GM19463 (cell line): ENCODE data around the gene CSNK1G1.
"Not testable (repeated sequence)": the region's sequence is repeated elsewhere in the genome, so short reads cannot be mapped to it uniquely, and the experiment has no call there.

Source experiments
- ATAC-seq: cut with Tn5 transposase; IDR thresholded peaks from one replicate; pipeline ENCODE4 v1.9.1; 2021; ENCODE audit warnings: mild to moderate bottlenecking, moderate library complexity; ENCODE audit not compliant: unreplicated experiment

CSNK1G1 gene

DNA sequence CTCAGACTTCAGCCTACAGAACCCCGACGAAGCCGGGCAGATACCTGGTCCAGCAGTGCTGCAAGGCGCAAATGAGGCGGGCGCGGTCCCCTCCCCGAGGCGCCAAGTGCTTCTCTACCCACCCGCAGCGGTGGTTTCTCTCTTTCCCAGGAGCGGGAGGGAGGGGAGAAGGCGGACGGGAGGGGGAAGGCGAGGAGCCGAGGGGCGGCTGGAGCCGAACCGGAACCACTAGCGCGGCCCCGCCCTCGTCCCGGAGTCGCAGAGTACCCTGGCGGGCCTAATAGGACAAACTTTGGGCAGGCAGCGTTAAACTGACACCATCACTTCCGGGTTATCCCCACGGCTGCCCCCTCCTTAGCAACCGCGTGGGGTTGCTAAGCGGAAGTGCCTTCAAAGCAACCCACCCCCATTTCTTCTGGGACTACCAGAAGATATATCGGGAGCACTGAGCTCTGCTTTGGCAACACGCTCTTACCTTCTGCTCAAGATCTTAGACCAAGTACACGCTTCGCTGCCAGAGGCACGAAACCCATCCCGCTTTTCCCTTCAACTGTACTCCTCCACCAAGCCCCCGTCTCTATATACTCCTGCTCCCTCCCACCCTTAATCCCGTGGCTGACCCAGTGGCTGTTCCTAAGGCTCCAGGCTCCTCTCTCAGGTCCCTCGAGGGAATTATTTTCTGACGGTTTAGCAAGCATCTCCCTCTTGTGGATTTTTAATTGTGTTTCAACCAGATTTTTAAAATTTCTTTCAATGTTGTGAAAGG, at the start of gene CSNK1G1:
TSS of gene CSNK1G1 (minus strand) at position 230 of the 766 bp plus-strand sequence. CDS start 55,674 bp downstream, outside the sequence.
- ATAC-seq, result peak; percentile 98

- no peak for ATAC-seq
These were observed 44.6 kb upstream of the CSNK1G1 start for GRCh38 chr15:64400583-64400982.

DNA sequence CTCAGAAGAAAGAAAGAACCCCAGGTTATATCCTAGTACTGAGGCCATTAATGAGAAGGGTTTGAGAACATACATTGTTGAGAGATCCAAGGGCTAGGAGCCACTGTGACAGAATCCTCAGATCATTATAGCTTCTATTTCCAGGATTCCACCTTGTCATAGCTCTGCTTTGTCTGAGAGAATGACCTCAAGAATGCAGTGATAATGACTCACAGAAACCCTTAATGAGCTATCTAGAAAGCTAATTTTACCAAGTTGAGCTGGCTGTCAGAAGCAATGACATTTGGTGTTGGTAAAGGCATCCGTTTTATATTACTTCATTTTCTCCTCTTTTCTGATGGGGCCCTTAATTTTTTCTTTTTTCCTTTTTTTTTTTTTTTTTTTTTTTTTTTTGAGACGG, 42.6 kb upstream of the CSNK1G1 start:
- no peak for ATAC-seq

DNA sequence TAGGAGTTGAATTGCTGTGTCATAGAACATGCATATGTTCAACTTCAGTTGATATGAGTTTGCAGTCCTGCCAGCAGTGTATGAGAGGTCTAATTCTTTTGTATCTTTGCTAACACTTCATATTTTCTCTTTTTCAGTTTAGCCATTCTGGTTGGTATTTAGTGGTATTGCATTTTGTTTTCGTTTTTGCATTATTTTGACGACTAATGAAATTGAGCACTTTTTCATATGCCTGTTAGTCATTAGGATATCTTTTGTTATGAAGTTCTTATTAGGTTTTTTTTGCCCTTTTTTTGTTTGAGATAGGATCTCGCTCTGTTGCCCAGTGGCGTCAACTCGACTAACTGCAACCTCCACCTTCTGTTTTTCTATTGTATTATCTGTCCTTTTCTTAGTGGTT, 40.8 kb upstream of the CSNK1G1 start:
- no peak for ATAC-seq

GRCh38 chr15:64392471-64392870, 36.5 kb upstream of the CSNK1G1 start:
- ATAC-seq, result not testable (repeated sequence)

DNA sequence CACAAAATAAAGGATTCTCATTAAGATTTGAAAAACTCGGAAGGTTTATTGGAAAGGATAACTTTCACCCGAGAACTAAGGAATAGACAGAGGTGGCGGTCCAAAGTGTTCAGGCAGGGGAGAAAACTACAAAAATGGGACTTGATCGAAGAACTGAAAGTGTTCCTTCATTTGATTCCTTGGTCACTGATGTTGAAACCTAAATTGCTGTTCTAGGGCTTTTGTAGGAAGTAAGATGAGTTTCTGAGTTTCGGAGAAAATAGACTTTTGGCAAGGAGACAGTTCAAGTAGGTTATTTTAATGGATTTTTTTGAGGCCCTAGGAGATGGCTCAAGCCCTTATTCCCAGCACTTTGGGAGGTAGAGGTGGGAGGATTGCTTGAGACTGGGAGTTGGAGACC, 33.1 kb upstream of the CSNK1G1 start:
- no peak for ATAC-seq

- ATAC-seq, result peak; percentile 99
These were observed 31.7 kb upstream of the CSNK1G1 start, which contains the start of gene TRIP4 for GRCh38 chr15:64387562-64388168. Gene TRIP4, plus strand, starts transcription at chr15:64387836. Its CDS starts 28 bp downstream, at chr15:64387864.

DNA sequence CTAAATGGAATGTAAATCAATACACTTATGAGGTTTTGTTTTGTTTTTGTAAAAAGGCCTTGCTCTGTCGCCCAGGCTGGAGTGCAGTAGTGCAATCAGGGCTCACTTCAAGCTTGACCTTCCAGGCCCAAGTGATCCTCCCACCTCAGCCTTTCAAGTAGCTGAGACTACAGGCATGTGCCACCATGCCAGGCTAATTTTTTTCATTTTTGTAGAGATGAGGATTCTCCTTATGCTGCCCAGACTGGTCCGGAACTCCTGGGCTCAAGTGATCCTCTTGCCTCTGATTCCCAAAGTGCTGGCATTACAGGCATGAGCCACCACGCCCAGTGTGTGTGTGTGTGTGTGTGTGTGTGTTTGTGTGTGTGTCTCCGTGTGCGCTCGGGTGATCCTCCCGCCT, 30.3 kb upstream of the CSNK1G1 start:
- ATAC-seq, result no peak

GRCh38 chr15:64383760-64384159, 27.8 kb upstream of the CSNK1G1 start:
- ATAC-seq, result no peak

DNA sequence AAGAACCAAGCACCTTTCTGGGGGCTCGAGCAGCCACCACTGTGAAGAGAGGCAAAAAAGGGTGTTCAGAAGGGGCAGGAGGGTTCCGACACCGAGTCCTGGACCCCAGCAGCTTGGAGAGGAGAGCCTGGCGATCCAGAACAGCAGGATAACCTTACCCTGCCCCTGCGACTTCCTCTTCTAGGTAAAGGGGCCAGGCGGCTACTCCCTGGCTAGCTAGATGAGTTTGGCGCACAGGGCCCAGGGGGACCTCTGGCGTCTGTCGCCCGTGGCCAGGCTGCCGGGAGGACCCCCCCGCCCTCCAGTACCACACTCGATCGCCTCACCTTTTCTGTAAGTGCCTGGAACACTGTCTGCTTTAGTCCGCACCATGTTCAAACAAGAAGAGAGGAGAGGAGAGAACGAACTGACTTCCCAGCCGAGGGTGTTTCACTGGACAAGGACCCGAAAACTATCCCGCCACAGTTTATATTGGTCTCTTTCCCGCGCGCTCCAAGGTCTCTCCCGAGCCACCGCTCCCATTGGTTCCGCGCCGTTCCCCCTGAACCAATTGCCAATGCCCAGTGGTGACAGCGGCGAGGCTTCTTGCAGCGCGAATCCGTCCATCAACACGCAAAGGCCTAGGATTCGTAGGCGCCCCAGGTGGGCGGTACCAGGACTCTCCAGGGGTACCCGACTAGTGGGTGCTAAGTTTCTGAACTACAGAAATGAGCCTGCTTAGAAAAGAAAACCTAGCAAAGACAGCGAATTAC, 25.2 kb upstream of the CSNK1G1 start, which contains the start of gene PCLAF:
TSS of gene PCLAF (minus strand) at position 442 of the 752 bp plus-strand sequence. CDS start at position 372, 70 bp downstream.
- peak; percentile 99 for ATAC-seq

DNA sequence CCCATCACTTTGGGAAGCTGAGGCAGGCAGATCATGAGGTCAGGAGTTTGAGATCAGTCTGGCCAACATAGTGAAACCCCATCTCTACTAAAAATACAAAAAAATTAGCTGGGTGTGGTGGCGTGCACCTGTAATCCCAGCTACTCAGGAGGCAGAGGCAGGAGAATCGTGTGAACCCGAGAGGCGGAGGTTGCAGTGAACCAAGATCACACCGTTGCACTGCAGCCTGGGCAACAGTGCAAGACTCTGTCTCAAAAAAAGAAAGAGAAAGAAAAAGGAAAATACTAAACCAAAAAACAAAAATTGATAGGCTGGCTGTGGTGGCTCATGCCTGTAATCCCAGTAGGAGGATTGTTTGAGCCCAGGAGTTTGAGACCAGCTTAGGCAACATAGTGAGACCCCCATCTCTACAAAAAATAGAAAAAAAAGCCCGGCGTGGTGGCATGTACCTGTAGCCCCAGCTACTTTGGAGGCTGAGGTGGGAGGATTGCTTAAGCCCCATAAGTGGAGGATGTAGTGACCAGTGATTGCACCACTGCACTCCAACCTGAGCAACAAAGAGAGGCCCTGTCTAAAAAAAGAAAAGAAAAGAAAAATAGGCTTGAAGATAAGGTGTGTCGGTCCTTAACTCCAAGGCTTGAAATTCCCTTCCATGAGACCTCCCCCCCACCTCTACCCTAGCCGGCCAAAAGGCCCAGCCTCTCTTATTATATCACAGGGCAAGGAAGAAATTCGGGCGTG, 24.3 kb upstream of the CSNK1G1 start:
- ATAC-seq, result not testable (repeated sequence)

DNA sequence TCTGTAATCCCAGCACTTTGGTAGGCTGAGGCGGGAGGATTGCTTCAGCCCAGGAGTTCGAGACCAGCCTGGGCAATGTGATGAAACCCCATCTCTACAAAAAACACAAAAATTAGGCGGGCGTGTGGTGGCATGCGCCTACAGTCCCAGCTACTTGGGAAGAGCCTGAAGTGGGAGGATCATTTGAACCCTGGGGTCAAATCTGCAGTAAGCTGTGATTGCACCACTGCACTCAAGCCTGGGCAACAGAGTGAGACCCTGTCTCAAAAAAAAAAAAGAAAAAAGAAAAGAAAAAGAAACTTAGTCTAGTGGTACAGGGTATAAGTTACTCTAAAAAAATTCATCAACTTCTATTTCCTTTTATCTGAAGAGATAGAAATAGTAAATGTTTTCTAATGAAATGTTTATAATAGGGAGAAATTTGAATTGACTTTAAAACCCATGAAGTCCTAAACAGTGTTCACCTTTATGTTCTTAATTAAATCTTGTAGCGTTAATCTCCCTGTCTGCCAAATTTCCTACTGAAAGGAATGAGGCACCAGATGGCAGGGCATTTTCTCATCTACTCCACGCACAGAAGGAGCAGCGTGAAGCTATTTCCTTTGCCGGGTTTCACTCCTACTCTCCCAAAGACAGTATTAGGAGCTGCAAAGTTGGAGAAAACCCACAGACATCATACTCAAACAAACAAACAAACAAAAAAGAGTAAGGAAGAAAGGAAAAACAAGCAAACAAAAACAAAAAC, 23.4 kb upstream of the CSNK1G1 start:
- no peak for ATAC-seq

- no peak for ATAC-seq
These were observed 17.4 kb upstream of the CSNK1G1 start for GRCh38 chr15:64373360-64373759.

DNA sequence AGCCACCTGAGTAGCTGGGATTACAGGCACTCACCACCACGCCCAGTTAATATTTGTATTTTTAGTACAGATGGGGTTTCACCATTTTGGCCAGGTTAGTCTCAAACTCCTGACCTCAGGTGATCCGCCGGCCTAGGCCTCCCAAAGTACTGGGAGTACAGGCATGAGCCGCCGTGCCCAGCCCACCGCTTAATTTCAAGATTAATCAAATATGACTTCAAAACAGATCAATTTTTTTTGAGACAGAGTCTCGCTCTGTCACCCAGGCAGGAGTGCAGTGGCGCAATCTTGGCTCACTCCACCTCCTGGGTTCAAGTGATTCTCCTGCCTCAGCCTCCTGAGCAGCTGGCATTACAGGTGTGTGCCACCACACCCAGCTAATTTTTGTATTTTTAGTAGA, 15.4 kb upstream of the CSNK1G1 start:
- ATAC-seq, result not testable (repeated sequence)

GRCh38 chr15:64369078-64369607, 13.2 kb upstream of the CSNK1G1 start:
- ATAC-seq, result no peak

- no peak for ATAC-seq
These were observed 5.3 kb upstream of the CSNK1G1 start for GRCh38 chr15:64361259-64361658.

DNA sequence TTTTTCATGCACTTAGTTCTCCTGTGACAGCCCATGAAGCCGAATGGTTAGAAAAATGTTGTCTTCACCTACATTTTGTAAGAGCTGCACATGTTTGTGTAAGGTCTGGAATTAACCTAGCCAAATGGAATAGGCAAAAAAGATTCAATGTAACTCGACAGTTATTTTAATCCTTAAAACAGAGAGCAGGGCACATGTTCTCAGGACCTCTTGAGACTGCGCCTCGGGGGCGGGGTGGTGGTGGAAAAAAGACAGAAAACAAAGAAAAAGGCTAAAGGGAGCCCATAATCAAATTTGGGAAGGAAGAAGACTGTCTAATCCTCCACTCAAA, 702 bp upstream of the CSNK1G1 start:
- no peak for ATAC-seq

DNA sequence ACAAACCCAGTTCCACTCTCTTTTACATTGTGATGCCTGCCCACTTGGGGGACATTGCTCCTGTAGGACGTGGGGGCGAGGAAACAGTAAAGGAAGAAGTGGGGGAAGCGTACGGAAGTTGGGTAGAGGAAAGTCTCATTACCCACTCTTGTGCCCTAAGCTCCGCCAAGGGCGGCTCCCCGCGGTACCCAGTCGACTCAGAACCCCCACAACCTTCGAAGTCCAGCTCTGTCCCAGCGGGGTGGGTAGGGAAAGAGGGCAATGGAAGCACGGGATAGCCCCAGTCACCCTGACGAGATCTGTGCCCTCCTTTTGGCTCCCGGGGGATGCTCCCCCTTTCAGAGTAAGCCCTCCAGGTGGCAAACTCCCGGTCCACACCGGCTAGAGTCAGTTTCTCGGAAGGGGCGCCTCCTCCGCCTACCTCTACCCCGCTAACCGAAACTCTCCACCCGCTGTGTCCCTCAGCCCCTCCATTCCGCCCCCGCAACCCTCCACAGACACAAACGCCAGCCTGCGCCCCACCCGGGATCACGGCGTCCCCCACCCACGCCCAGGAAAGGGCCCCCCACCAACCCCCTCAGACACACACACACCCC, 527 bp downstream of the CSNK1G1 start:
- peak; percentile 20 for ATAC-seq

- no peak for ATAC-seq
These were observed 1.2 kb downstream of the CSNK1G1 start for GRCh38 chr15:64354688-64355344.
